Stimulated activated CD4-positive, alpha-beta T cell treated with anti-CD3 and anti-CD28 coated beads, Interleukin-1b, Interleukin-23, amount 100 ng/mL, for 1 hour (primary cell): ENCODE data around the gene NTM.

Experiments used
- DNase-seq, 2 donors: peaks; one replicate each; pipeline ENCODE4 v3.0.0-alpha.2; 2020; ENCODE audit warnings: low read depth in 2 of 2

The NTM gene

DNA sequence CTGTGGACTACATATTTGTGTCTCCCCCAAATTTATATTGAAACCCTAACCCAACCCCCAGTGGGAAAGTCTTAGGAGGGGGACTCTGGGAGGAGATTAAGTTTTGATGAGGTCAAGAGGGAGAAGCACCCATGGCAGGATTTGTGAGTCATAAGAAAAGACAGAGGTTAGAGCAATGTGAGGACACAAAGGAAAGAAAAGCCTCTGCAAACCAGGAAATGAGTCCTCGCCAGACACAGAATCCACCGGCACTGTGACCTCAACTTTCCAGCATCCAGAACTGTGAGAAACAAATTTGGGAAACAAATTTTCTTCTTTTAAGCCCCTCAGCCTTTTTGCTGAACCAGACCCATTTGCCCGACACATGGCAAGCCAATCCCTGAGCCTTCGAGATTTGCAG lies 397.0 kb downstream of the NTM start:
- no peak for DNase-seq

DNA sequence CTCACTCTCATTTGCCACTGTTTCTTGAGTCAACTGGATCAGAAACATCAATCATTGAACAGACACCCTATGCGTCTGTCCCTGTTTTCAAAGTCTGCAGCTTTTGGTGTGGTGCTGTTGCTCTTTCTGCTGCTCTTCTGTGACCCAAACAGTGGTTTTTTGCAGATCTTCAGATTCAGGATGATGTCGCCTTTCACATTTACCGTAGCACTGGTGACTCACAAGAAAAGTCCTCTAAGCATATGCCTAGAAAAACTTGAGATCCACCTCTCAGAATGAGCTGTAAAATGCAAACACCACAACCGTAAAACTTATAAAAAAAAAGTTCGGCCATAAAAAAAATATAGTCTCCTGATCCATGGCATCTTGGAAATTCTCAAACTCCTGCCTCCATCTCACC lies 400.4 kb downstream of the NTM start:
- DNase-seq: no peak

DNA sequence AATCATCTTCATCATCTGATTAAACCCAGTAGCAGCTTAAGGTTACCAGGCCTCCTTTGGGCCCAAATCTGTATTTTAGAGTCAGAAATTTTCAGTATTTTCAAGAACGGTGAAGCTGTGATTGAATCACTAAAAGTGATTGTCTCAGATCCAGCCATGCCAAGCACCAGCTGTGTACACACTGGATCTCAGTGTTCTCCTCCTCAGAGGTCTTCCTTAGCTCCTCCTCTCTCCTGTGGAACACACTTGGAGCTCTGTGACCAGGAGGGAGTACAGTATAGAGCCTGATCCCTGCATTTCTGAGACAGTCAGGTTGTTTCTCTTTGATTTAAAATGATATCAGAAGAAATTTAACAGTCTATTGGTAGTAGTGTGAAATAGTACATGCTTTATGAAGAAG lies 401.1 kb downstream of the NTM start:
- no peak for DNase-seq

DNA sequence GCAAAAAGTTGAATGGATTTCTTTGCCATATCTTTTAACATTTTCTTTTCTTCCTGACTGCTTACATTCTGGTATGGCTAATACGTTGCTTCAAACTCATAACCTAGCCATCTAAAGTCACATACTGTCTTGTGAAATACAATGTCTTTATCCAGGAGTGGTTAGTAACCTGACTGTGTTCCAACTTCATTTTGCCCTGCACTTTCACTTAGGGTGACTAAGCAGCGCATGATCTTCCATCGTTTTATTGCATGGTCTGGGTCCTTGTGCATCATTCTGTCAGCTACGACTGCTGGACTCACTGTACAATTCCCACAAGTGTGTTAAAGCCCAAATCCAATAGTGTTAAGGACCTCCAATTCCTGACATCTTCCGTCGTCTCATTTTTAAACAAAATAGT lies 403.2 kb downstream of the NTM start:
- DNase-seq: no peak

DNA sequence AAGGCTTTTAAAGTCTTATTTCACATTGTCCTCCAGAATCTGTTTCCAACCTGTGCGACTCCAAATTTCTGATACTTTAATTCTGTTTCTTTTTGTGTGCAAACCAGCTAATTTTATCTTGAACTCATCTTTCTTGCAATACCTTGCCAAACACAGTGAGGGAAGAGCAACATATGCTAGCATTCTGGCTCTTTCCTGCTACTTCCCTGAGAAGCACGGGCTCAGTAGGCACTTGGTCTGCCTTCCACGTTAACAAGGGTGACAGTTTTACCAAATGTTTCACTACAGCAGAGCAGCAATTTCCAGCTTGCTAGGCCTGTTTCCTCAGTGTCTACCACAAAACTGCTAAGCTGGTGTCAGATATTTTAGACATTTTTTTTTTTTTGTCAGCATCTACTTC lies 405.8 kb downstream of the NTM start:
- no peak for DNase-seq

DNA sequence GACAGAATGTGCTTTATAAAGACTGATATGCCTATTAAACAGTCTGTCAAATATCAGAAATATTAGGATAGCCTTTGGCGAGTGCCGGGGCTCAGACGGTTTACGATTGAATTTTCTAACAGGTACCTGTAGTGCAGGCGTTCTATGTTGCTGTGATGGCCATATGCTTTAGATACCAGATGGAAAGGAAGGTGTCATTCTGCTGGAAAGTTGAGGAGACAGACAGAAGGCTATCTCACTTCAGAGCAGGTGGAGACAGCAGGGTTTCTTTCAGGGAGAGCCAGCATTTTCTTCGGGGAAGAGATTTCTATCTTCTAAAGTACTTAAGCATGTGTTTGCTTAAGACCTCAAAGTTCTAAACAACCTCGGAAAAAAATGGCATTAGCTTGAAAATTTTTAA lies 415.4 kb downstream of the NTM start:
- DNase-seq: no peak

DNA sequence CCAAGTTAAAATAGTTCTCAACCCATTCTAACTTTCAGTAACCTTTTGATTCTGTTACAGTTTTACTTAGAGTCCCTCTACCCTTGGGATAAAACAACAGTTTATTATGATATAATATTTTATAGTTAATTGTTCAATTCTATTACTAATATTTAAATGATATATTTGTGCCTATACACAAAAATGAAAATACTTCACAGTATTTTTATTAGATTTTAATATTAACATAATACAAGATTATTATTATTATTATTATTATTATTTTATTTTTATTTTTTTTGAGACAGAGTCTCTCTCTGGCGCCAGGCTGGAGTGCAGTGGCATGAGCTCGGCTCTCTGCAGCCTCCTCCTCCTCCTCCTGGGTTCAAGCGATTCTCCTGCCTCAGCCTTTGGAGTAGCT lies 416.7 kb downstream of the NTM start:
- DNase-seq: no peak

DNA sequence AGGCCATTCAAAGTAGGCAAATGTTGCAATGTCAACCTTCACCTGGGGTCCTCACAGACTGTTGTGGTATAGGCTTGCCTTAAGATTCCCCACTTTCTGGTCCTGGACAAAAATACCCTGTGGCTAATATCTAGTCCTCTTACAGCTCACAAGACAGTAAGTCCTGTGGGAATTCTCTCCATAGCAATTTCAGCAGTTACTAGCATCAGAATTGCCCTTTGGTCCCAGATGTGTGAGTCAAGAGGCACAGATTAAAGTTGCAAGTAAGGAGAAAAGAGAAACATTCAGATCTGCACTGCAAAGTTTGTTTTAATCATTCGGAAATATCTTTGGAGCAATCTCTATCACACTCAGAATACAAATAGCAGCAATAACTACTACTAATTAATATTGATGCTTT lies 420.2 kb downstream of the NTM start:
- DNase-seq: no peak

DNA sequence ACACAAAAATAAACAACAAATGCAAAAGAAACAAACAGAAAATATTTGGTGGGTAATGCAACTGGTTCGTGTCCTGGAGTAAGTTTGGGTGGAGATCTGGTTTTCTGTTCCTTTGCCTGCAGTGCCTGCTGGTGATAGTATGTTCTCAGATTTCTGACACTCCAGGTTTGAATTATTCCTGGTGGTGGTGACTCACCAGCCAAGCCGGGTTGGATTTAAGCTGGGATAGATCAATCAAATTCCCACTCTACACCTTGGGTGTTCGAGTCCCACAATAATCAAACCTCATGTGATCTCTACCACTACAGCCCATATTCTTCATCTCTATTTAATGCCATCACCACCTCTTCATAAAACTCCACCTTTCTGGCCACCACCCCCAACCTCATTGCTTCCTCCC lies 421.8 kb downstream of the NTM start:
- DNase-seq: no peak

DNA sequence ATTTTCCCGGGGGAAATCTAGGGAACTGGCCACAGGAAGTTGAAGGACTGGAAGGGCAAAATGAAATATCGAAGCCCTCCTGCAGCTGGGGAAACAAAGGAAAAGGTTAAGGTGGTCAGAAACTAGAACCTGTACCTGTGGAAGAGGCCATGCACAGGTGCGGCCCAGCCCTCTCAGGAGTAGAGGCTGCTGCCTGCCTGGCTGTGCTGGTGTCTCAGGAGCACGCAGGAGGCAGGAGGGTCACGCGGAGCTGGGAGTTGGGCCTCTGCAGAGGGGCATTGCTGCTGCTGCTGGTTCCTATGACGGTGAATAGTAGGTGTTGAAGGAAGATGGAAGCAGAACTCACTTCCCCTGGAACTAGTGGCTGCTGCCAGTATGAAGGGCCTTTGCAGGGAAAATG lies 425.7 kb downstream of the NTM start:
- no peak for DNase-seq

DNA sequence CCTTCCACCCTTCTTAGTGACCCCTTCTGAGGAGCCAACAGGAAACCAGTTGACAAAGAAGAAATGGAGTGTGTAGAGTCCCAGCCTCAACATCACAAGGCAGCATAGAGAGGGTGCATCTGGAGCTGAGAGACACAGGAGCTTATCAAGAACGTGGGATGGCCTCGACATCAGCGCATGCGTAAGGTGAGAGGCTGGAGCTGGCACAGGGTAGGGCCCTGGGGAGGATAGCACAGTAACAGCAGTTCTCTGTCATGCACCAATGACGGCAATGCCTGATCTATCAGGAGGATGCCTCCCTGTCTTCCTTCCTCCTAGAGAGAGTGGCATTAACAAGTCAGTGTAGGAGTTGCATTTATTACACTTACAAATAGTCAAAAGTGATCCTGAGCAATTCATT lies 426.1 kb downstream of the NTM start:
- DNase-seq: no peak

DNA sequence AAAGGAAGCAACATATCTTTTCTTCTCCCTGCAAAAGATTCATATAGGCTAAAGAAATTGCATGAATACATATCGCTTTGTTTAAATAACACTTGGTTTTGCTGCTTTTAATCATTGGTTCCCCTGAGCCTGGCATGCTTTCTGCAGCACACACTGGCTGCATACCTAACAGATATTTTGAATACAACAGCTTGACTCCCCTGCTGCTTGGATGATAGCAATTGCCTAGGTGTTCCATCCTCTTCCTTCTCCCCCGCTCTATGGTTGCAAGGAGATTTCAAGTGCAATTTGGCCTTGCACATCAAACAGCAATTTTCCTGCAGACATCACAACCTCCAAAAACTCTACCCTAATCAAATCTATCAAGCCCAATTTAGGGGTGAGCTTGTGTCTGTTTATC lies 430.0 kb downstream of the NTM start:
- DNase-seq: no peak

DNA sequence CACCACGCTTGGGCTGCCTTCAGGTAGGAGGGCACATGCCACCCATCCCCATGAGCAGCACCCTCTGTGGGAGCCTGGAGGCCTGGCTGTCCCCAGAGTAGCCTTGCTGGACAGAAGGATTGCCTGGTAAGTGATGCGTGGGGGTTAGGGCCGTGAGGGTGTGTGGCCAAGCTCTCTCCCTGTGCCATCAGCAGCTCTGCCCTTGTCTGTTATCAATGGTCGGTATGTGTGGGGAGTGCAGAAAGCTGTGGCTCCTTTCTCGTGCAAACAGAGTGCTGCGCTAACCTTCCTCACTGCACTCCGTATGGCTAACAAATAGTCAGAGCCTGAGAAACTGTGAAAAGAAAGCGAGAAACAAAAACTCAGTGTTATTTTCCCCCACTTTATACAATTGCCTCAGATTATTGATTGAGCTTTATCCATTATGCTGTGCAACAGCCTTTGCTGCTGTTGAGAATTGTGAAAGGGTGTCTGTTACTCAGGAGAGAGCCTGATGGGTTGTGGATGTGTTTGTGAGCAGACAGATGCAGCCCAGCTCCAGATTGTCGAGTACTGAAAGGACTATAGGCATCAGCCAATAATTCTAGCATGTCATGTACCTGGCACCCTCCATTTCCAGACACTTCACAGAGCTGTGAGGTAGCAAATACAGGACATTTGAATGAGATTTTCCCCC lies 432.2 kb downstream of the NTM start:
- no peak for DNase-seq

DNA sequence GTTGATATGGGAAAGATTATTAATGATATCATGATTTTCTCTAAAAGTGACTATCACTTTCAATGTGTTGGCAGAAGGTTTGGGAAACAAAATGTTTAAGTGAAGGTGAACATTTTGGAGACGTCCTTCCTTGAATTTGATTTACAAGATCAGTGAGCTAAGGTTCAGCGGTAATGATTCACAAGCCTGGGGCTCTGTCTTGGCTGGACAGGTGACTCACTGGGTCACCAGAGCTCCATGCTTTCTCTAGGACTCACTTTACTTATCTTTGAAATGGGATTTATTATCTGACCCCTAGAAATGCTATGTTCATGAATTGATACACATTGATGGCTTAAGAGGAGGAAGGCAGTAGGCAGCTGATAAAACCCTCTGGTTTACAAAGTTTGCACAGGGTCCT lies 437.5 kb downstream of the NTM start:
- DNase-seq: no peak

DNA sequence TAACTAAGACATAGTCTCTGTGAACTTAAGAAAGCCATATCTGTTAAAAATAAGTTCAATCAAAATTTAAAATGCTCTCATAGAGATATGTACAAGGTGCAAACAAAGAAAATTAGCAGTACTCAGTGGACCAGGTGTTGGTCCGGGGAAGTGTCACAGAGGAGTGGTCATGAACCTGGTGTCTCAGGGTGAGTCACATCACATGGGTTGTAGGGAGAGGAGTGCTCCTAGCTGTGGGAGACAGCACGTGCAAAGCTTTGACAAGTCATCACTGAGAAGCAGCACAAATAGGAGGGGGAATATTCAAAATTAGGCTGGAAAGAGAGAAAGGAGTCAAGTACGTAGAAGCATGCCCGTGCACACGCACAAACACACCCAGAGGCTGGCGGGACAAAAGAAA lies 438.1 kb downstream of the NTM start:
- DNase-seq: no peak

DNA sequence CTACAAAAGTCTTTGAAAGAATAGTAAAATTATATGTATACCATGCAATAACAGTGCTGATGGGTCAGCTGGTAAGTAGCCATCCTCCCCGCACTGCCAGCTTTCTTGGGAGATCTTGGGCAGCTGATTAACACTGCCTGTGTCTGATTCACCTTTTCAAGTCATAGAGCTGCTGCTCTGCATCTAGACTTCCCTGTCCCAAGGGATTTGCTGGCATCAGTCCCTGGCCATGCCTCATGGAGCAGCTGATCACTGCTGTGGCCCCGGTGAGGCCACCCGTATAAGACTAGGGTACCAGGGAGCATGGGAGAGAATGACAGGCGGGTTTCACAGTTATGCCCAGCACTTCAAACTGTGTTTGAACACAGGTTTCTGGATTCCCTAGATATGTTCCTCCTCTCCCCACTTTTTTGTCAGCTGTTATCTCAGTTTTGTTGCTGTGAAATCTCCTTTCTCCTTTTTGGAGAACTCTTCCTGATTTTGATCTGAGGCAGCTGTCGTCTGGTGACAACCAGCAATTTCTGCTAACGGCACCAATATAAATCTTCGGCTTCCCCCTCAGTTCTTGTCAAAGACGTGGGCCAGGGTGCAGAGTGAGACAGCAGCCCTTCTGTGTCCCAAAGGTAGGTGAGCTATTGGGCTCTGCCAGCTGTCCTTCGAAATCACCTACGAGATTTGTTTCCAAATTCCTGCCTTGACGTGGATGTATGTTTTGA lies 438.9 kb downstream of the NTM start:
- DNase-seq: no peak

DNA sequence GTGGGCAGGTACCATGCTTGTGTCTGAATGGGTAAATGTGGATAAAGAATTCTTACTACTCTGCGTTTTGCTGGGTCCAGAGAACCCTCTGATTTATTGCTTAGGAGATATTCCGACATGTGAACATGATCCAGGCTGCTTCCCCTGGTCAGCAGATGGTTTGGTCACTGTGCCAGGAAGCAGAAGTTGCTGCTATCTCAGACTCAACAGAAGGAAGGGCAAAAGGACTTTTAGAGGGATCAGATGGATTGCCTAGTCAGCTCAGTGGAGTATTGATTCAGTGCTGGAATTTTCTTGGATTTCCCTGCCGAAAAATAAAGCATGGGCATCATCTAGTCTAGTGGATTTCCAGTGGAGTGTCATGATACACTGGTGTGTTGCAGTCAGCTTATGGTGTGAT lies 440.1 kb downstream of the NTM start:
- no peak for DNase-seq

DNA sequence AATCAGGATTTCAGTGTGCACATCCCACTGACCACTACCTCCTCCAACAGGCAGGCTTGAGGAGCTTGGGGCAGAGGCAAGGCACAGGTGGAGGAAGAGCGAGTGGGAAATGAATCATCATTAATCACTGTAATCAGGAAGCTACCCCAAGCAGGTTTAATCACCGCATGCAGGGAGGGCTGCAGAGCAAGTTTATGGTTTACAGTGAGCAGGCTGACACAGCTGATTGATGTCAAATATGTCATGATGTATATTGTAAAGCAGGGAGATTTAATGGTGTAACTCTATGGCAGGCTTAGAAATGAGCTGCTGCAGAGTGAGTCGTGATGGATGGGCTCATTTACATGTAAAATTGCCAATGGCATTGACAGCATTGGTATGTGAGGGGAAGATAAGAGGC lies 441.0 kb downstream of the NTM start:
- no peak for DNase-seq

DNA sequence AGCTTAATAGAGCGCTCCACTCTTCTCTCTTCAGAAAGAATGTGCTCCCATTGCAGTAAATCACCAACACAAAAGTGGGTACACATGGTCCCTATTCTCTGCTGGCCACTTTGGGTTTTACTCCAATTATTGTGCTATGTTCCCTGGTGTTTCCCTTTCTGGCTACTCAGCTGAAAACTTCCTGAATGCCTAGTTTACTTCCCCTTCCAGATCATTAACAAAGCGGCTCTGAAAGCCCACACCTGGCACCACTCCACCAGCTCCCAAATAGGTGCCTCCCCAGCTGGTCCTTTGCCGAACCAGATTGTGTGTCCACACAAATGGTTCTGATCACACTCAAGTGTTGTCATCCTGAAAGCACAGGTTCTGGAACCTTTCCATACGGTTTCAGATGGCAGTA lies 443.7 kb downstream of the NTM start:
- DNase-seq: no peak

DNA sequence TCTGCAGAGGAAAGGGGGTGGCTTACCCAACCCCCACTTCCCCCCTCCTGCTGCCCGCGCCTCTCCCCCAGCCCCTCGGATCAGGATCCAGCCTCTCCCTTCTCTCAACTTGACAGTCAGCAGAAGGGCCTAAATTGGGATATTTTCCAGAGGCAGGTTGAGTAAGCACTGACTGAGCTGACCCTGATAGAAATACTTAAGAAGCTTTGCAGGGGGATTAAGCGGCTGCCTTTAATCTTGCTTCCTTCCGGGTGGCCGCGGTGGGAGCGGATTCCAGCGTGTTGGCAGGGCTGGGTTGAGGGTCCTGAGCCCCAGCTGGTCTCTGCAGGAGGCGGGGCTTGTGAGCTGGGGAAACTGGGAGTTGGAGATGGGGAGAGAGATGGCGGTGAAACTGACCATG lies 445.2 kb downstream of the NTM start:
- DNase-seq: no peak

DNA sequence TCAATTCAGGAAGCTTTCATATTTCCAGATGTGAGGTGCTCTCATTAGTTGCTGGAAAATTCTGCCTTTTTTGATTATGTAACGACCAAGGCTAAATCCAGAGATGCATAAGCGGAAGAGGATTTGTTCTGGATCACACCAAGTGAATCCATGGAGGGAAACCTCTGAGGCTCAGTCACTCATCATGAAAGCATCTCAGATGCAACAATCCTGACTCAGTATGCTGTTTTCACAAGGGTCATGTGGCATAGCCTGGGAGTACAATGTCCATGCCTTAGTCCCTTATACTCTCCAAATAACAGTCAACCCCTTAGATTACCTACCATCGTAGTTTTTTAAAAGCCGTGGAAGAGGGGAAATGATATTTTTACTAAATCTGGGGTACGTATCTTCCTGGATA lies 445.6 kb downstream of the NTM start:
- DNase-seq: no peak

DNA sequence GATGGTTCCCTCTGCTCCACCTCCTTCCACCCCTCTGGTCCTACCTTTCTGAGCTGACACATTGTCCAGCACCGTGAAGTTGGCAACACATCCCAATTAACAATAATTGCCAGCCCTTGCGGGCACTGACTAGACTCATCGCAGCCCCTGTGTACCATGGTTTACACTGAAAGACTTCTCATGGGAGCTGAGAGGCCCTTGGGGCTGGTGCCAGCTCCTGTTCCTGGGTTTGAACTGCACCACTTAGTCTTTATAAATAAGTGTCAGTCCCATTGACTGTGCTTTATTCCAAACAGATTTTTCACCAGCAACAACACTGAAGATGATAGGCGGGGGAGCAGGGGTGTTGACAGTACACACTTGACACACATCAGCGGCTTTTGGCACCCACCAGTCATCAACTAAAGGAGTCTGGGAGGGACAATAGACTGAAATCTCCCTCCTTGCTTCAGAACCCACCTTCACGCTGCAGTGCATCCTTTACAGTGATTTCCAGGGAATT lies 447.3 kb downstream of the NTM start:
- DNase-seq: no peak

DNA sequence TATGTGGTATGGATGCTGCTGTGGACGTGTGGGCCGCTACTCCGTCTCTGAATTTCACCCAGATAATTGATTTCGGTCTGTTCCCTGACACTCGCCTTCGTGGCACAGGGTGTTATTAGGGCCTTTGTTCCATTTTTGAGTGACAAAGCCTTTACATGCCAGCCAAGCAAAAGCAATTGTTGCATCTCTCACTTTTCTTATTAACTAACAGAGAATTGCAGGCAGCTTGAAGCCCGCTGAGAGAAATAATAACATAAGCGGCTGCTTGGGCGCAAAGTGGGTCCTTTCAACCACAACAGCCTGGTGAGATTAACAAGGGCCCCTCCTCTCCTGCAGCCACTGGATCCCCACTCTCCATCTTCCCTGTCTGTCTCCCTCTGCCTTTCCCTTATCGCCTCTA lies 449.4 kb downstream of the NTM start:
- no peak for DNase-seq

DNA sequence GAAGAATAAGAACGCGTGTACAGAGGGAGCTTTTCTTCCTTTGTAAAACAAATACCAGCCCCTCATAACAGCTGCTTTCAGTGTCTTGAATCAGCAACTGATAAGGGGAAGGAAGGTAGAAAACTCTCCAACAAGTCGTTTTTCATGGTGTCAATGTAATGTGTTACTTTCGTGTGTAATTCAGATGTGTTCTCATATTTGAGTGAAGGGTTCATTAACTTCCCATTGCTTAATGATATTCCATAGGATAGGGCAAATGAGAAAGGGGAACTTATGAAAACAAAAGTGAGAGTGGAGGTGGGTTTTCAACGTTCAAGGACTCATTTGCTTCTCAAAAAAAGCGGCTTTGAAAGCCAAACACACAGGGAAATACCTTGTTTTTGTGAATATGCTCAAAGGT lies 452.1 kb downstream of the NTM start:
- DNase-seq: no peak
